Measurements from ENCODE around the gene PTPRD. TPM values are rescaled to one million over a fixed set of nuclear protein-coding genes. Genes with fewer than 3 reads are reported as not detected.

The PTPRD gene
- total RNA-seq, 1 experiment from 2014 or later = 32.5 TPM

- Mint-ChIP-seq H3K36me3 (ENCODE audit: insufficient read depth in 1 of 3, low read depth in 3 of 3) (no peaks in the 10 kb centered on the region), H3K27ac (no peak overlapping the region), H3K9me3 (no peaks in the 10 kb centered on the region; a peak in 1 of 5 replicates), H3K27me3 (ENCODE audit: low read depth) (no peaks in the 10 kb centered on the region), H3K4me3 (no peak overlapping the region), H3K4me1 (peaks cover 6 to 10% of the 10 kb centered on the region in 2 experiments)
- Histone ChIP-seq H3K4me1 (ENCODE audit: insufficient read depth, low read length) (no peaks in the 10 kb centered on the region; the same call in 1 of the 2 replicates), H2BK120ac (ENCODE audit: low read depth, low read length, poor library complexity, severe bottlenecking) (no peak overlapping the region), H4K91ac (ENCODE audit: insufficient read length, low read depth, low read length) (no peak overlapping the region), H2AK5ac (ENCODE audit: insufficient read length, low read length) (no peak overlapping the region), H3K27ac (ENCODE audit: insufficient read length, low read depth, low read length) (no peak overlapping the region), H3T11ph (ENCODE audit: low read length) (no peak overlapping the region), H3K18ac (ENCODE audit: insufficient read length, low read depth, low read length) (no peak overlapping the region), H2AFZ (ENCODE audit: low read length) (no peak overlapping the region), H4K20me1 (ENCODE audit: control insufficient read depth, insufficient read depth, insufficient read length) (no peaks in the 10 kb centered on the region), H3K27me3 (ENCODE audit: insufficient read depth, low read length) (no peaks in the 10 kb centered on the region), H3K9me3 (ENCODE audit: control insufficient read depth, low read depth, low read length) (no peaks in the 10 kb centered on the region), H3K79me2 (ENCODE audit: insufficient read depth, low read length) (no peaks in the 10 kb centered on the region), H3K23me2 (ENCODE audit: insufficient read length, low read depth, low read length, poor library complexity, severe bottlenecking) (no peaks in the 10 kb centered on the region), H2BK12ac (ENCODE audit: insufficient read length, low read depth, low read length) (no peak overlapping the region), H2BK15ac (ENCODE audit: low read depth, low read length) (no peak overlapping the region), H3K56ac (ENCODE audit: insufficient read length, low read depth, low read length) (no peak overlapping the region), H2BK20ac (ENCODE audit: low read depth, low read length, poor library complexity, severe bottlenecking) (no peak overlapping the region), H3K79me1 (ENCODE audit: insufficient read depth, low read depth, low read length, poor library complexity, severe bottlenecking) (no peaks in the 10 kb centered on the region), H3K4ac (ENCODE audit: low read depth, low read length) (no peak overlapping the region), H3K4me2 (ENCODE audit: insufficient read depth, insufficient read length, low read length) (no peak overlapping the region), H3K9ac (ENCODE audit: extremely low read depth, insufficient read length, low read length) (no peak overlapping the region), H3K23ac (ENCODE audit: insufficient read length, low read depth, low read length) (no peak overlapping the region), H3K14ac (ENCODE audit: insufficient read depth, low read length) (no peak overlapping the region), H2BK5ac (ENCODE audit: insufficient read length, low read length) (no peak overlapping the region), H4K5ac (ENCODE audit: insufficient read length, low read depth, low read length) (no peak overlapping the region), H4K8ac (replicated peaks; ENCODE audit: insufficient read length, low read depth, low read length) (no peak overlapping the region)
- no peak for TF ChIP-seq CTCF (conservative IDR thresholded peaks at IDR 0.05)
- WGBS (ENCODE audit: extremely low coverage, insufficient read length, low lambda C conversion rate) = no CpG with 5 or more reads among the region's 2 CpGs
- no peak for DNase-seq
Observed at GRCh38 chr9:8268216-8268878, 2344.5 kb downstream of the PTPRD start.

Measured in H9 (cell line).